ENCODE data around the gene ACLY.

ACLY gene

DNA sequence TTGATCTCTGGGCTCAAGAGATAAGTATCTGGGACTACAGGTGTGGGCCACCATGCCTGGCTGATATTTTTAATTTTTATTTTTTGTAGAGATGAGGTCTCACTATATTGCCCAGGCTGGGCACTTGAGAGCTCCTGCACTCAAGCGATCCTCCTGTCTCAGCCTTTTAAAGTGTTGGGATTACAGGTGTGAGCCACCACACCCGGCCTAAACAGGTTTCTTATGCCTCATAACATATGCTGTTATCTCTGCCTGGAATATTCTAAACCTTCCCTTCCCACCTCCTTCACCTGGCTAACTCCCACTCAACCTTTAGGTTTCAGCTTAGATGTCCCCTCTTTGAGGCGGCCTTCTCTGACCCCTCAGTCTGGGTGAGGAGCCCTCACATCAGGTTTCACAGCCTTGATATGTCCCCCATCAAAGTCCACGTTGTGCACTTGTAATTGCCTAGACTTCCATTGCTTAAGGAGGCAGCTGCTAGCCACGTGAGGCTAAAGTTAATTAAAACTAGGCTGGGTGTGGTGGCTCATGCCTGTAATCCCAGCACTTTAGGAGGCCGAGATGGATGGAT lies 39.2 kb upstream of the ACLY start:
- WGBS, 2 experiments (ENCODE audit: insufficient coverage in 2 of 2), result 93 to 96% methylated on average over 3 to 5 of the region's 6 CpGs
- Histone ChIP-seq H3K36me3 (ENCODE audit: control insufficient read depth, insufficient read depth, low read length) (peaks cover 4% of the 10 kb centered on the region), H3K27ac (ENCODE audit: low read depth, low read length, severe bottlenecking) (peak overlapping the region; percentile 73)

GRCh38 chr17:41957031-41957868 lies 38.5 kb upstream of the ACLY start:
- Histone ChIP-seq H3K9me3 (ENCODE audit: control insufficient read depth, low read length) (no peaks in the 10 kb centered on the region), H3K4me1 (ENCODE audit: control insufficient read depth, insufficient read depth, low read length, poor library complexity, severe bottlenecking) (peaks cover 19% of the 10 kb centered on the region), H3K27ac (ENCODE audit: low read depth, low read length, severe bottlenecking) (peak overlapping the region; percentile 73), H3K4me3 (ENCODE audit: extremely low read depth, insufficient read depth, low read length, poor library complexity, severe bottlenecking) (no peak overlapping the region), H3K36me3 (ENCODE audit: control insufficient read depth, insufficient read depth, low read length) (peaks cover 4% of the 10 kb centered on the region)
- 56 to 71% methylated on average over 9 to 11 of the region's 11 CpGs for WGBS, 2 experiments (ENCODE audit: insufficient coverage in 2 of 2)

More for the DNA sequence above, 39.2 kb upstream of the ACLY start:
- Histone ChIP-seq H3K4me3 (ENCODE audit: extremely low read depth, insufficient read depth, low read length, poor library complexity, severe bottlenecking) (no peak overlapping the region), H3K9me3 (ENCODE audit: control insufficient read depth, low read length) (no peaks in the 10 kb centered on the region), H3K4me1 (ENCODE audit: control insufficient read depth, insufficient read depth, low read length, poor library complexity, severe bottlenecking) (peaks cover 19% of the 10 kb centered on the region)

DNA sequence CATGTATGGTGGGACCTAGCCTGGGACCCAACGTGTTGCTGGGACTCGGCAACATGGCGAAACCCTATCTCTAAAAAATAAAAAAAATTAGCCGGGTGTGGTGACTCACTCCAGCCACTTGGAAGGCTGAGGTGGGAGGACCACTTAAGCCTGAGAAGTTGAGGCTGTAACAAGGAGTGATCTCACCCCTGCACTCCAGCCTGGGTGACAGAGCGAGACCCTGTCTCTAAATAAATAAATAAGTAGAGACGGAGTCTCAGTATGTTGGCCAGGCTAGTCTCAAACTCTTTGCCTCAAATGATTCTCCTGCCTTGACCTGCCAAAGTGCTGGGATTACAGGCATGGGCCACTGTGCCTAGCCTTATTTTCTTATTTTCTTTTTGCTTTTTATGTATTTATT lies 37.8 kb upstream of the ACLY start:
- WGBS, 2 experiments (ENCODE audit: insufficient coverage in 2 of 2), result 84 to 100% methylated on average over 1 to 2 of the region's 6 CpGs
- Histone ChIP-seq H3K4me3 (ENCODE audit: extremely low read depth, insufficient read depth, low read length, poor library complexity, severe bottlenecking) (no peak overlapping the region), H3K9me3 (ENCODE audit: control insufficient read depth, low read length) (no peaks in the 10 kb centered on the region), H3K36me3 (ENCODE audit: control insufficient read depth, insufficient read depth, low read length) (peaks cover 4% of the 10 kb centered on the region), H3K4me1 (ENCODE audit: control insufficient read depth, insufficient read depth, low read length, poor library complexity, severe bottlenecking) (peaks cover 19% of the 10 kb centered on the region), H3K27ac (ENCODE audit: low read depth, low read length, severe bottlenecking) (peak overlapping the region; percentile 73)

DNA sequence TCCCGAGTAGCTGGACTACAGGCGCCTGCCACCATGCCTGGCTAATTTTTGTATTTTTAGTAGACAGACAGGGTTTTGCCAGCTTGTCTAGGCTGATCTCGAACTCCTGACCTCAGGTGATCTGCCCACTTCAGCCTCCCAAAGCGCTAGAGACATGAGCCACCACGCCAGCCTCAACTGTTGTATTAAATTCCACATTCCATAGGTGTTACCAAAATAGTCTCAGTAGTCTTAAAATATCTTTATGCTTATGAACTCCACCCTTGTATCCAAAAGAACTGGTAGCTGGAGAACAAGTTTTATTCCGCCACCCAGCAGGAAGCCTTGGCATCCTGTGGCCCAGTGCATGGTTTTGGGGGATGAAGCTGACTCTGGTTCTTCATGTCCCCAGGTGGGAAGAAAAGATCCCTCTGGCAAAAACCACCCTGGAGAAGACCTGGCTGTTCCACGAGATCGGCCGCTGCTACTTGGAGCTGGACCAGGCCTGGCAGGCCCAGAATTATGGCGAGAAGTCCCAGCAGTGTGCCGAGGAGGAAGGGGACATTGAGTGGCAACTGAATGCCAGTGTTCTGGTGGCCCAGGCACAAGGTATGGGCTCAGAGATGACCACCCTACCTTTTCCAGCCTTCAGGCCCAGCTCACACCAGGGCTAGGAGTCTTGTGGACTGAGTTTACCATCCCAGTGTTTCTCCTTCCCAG lies 30.2 kb upstream of the ACLY start:
- Histone ChIP-seq H3K36me3 (ENCODE audit: control insufficient read depth, insufficient read depth, low read length) (no peaks in the 10 kb centered on the region), H3K4me3 (ENCODE audit: extremely low read depth, insufficient read depth, low read length, poor library complexity, severe bottlenecking) (no peak overlapping the region), H3K27ac (ENCODE audit: low read depth, low read length, severe bottlenecking) (no peak overlapping the region), H3K9me3 (ENCODE audit: control insufficient read depth, low read length) (no peaks in the 10 kb centered on the region), H3K4me1 (ENCODE audit: control insufficient read depth, insufficient read depth, low read length, poor library complexity, severe bottlenecking) (no peaks in the 10 kb centered on the region)
- 76 to 89% methylated on average over 6 to 8 of the region's 11 CpGs for WGBS, 2 experiments (ENCODE audit: insufficient coverage in 2 of 2)

DNA sequence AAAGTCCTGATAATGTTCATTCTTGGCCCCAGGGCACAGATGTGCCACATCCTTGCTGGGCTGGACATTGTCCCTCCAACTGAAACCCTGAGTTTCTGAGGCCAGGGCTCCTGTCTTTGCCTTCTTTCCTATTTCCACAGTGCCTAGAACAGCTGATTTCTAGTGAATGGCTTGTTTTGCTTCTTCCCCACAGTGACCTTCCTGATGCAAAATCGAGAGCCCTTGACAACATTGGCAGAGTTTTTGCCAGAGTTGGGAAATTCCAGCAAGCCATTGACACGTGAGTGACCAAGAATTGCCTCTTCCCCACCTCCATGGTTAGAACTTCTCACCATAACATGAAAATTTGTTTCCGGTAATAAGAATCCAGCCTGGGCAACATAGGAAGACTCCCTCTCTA lies 26.2 kb upstream of the ACLY start:
- no peaks in the 10 kb centered on the region for H3K9me3 ChIP-seq (ENCODE audit: control insufficient read depth, low read length)
- 84 to 90% methylated on average over 2 of the region's 3 CpGs for WGBS, 2 experiments (ENCODE audit: insufficient coverage in 2 of 2)
- no peak overlapping the region for H3K4me3 ChIP-seq (ENCODE audit: extremely low read depth, insufficient read depth, low read length, poor library complexity, severe bottlenecking)
- no peak overlapping the region for H3K27ac ChIP-seq (ENCODE audit: low read depth, low read length, severe bottlenecking)
- no peaks in the 10 kb centered on the region for H3K36me3 ChIP-seq (ENCODE audit: control insufficient read depth, insufficient read depth, low read length)
- H3K4me1 ChIP-seq (ENCODE audit: control insufficient read depth, insufficient read depth, low read length, poor library complexity, severe bottlenecking), result no peaks in the 10 kb centered on the region

- 90 to 98% methylated on average over 3 of the region's 3 CpGs for WGBS, 2 experiments (ENCODE audit: insufficient coverage in 2 of 2)
- Histone ChIP-seq H3K4me3 (ENCODE audit: extremely low read depth, insufficient read depth, low read length, poor library complexity, severe bottlenecking) (no peak overlapping the region), H3K36me3 (ENCODE audit: control insufficient read depth, insufficient read depth, low read length) (no peaks in the 10 kb centered on the region), H3K9me3 (ENCODE audit: control insufficient read depth, low read length) (no peaks in the 10 kb centered on the region), H3K27ac (ENCODE audit: low read depth, low read length, severe bottlenecking) (no peak overlapping the region), H3K4me1 (ENCODE audit: control insufficient read depth, insufficient read depth, low read length, poor library complexity, severe bottlenecking) (no peaks in the 10 kb centered on the region)
These were observed 24.7 kb upstream of the ACLY start for GRCh38 chr17:41943492-41943891.

DNA sequence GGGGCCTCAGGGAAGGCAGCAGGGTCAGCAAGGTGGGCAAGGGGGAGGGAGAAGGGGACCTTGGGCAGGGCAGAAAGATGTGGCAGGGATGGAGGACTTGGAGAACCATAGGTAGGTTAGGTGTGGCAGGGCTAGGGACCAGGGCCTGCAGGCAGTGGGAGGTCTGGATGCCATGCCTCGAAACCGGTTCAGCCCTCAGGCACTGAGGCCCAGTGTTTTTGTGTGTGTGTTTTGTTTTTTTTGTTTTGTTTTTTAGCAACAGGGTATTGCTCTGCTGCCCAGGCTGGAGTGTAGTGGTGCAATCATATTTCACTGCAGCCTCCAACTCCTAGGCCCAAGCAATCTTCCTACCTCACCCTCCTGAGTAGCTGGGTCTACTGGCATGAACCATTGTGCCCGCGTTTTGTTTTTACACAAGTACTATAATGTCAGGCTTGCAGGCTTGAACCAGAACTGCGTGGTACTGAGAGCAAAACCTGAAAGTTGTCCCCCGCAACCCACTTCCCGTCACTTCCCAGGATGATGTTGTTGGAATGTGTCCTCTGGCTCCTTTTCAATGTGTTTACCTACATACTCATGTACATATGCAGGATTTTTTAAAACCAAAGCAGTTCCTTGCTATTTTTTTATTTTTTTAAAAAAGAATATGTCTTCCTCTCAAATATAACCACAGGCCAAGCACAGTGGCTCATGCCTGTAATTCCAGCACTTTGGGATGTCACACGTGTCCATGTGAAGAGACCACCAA lies 24.0 kb upstream of the ACLY start:
- H3K4me3 ChIP-seq (ENCODE audit: extremely low read depth, insufficient read depth, low read length, poor library complexity, severe bottlenecking), result no peak overlapping the region
- 94 to 96% methylated on average over 5 to 6 of the region's 8 CpGs for WGBS, 2 experiments (ENCODE audit: insufficient coverage in 2 of 2)
- H3K4me1 ChIP-seq (ENCODE audit: control insufficient read depth, insufficient read depth, low read length, poor library complexity, severe bottlenecking), result no peaks in the 10 kb centered on the region
- H3K27ac ChIP-seq (ENCODE audit: low read depth, low read length, severe bottlenecking), result no peak overlapping the region
- no peaks in the 10 kb centered on the region for H3K36me3 ChIP-seq (ENCODE audit: control insufficient read depth, insufficient read depth, low read length)
- no peaks in the 10 kb centered on the region for H3K9me3 ChIP-seq (ENCODE audit: control insufficient read depth, low read length)

DNA sequence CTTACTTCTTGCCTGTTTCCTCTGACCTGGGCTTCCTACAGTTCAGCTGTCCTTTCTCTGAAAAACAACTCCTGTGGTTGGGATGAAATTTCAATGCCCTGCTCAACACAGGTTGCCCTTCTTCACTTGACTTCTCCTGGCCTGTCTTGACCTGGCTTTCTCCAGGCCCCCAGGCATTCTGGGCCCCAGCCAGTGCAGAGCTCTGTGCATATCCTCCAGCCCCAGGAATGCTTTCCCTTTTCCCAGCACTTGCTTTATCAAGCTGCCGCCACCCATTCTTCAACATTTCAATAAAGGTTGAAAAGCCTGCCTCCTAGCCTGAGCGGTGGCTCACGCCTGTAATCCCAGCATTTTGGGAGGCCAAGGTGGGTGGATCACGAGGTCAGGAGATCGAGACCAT lies 22.4 kb upstream of the ACLY start:
- WGBS, 2 experiments (ENCODE audit: insufficient coverage in 2 of 2), result no CpG with 5 or more reads among the region's 5 CpGs
- H3K4me3 ChIP-seq (ENCODE audit: extremely low read depth, insufficient read depth, low read length, poor library complexity, severe bottlenecking), result no peak overlapping the region
- no peak overlapping the region for H3K27ac ChIP-seq (ENCODE audit: low read depth, low read length, severe bottlenecking)
- H3K36me3 ChIP-seq (ENCODE audit: control insufficient read depth, insufficient read depth, low read length), result no peaks in the 10 kb centered on the region
- no peaks in the 10 kb centered on the region for H3K9me3 ChIP-seq (ENCODE audit: control insufficient read depth, low read length)
- no peaks in the 10 kb centered on the region for H3K4me1 ChIP-seq (ENCODE audit: control insufficient read depth, insufficient read depth, low read length, poor library complexity, severe bottlenecking)

DNA sequence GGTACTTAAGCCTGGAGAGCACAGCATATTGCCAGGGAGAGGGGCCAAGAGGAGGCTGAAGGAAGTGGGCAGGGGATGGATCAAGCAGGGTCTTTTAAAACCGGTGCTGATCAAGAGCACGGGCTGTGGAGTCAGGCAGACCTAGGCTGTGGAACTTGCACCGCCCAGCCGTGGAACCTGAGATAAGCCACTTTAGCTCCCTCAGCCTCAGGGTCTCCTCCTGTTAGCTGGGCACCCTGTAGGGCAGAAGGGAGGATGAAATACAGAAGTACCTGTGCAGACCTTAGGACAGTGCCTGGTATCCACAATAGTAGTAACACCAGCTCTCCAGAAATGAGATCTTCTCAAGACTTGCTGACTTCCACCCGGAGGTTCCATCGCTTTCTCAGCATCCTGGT lies 20.9 kb upstream of the ACLY start:
- H3K4me1 ChIP-seq (ENCODE audit: control insufficient read depth, insufficient read depth, low read length, poor library complexity, severe bottlenecking), result no peaks in the 10 kb centered on the region
- no peak overlapping the region for H3K27ac ChIP-seq (ENCODE audit: low read depth, low read length, severe bottlenecking)
- no peak overlapping the region for H3K4me3 ChIP-seq (ENCODE audit: extremely low read depth, insufficient read depth, low read length, poor library complexity, severe bottlenecking)
- H3K9me3 ChIP-seq (ENCODE audit: control insufficient read depth, low read length), result no peaks in the 10 kb centered on the region
- H3K36me3 ChIP-seq (ENCODE audit: control insufficient read depth, insufficient read depth, low read length), result peaks cover 9% of the 10 kb centered on the region
- 95 to 98% methylated on average over 6 of the region's 6 CpGs for whole genome bisulfite sequencing, 2 experiments (ENCODE audit: insufficient coverage in 2 of 2)

DNA sequence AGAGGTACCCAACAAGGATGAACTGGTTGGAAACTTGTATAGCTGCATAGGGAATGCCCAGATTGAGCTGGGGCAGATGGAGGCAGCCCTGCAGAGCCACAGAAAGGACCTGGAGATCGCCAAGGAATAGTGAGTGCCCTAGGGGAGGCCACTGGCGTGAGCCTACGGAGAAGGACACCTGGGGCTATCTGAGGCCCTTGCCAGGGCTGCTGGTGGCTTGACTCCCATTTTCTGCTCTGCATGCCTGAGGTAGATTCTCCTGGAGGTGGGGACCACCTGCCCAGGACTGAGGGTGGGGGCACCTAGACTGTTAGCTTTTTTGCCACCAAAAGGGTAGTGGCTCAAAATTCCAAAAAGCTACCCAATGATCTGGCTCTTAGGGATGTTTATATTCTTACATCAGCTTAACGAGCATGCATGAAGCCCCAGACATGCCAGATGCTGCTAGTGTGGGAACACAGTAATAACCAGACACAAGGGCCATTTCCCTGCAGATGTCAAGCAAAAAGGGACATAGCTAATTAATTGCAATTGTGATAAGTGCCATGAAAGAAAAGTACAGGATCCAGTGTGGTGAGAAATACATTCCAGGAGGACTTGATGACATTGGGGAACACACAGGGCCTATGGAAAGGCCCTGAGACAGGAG lies 20.4 kb upstream of the ACLY start:
- WGBS, 2 experiments (ENCODE audit: insufficient coverage in 2 of 2), result 91 to 96% methylated on average over 4 of the region's 4 CpGs
- Histone ChIP-seq H3K9me3 (ENCODE audit: control insufficient read depth, low read length) (no peaks in the 10 kb centered on the region), H3K27ac (ENCODE audit: low read depth, low read length, severe bottlenecking) (no peak overlapping the region)

More for the DNA sequence above, 20.4 kb upstream of the ACLY start:
- Histone ChIP-seq H3K4me1 (ENCODE audit: control insufficient read depth, insufficient read depth, low read length, poor library complexity, severe bottlenecking) (no peaks in the 10 kb centered on the region), H3K36me3 (ENCODE audit: control insufficient read depth, insufficient read depth, low read length) (peaks cover 9% of the 10 kb centered on the region), H3K4me3 (ENCODE audit: extremely low read depth, insufficient read depth, low read length, poor library complexity, severe bottlenecking) (no peak overlapping the region)
